Aorta (tissue), 5 donors: Measurements from ENCODE around the gene DCC. TPM values are rescaled to one million over a fixed set of nuclear protein-coding genes. Genes with fewer than 3 reads are reported as not detected.

ENCODE experiments used
- ATAC-seq: fragments of 200-7000 bp; cut with Tn5 transposase; one replicate; pipeline ENCODE4 v1.9.1; 2022; ENCODE audit warnings: moderate library complexity; ENCODE audit not compliant: low FRiP score
- DNase-seq, 2 donors: peaks; one replicate each; pipeline ENCODE4 v3.0.0-alpha.2; 2020
- H3K27ac ChIP-seq, 2 donors: one replicate each; pipeline ENCODE4 v1.5.1; 2013; ENCODE audit warnings: low read length in 2 of 2, mild to moderate bottlenecking in 2 of 2, moderate library complexity in 2 of 2, control low read depth in 1 of 2, inconsistent platforms in 1 of 2, low read depth in 1 of 2
- H3K27me3 ChIP-seq, 2 donors: one replicate each; pipeline ENCODE4 v1.6.1; 2013; ENCODE audit warnings: control low read depth in 1 of 2, low read length in 1 of 2, mild to moderate bottlenecking in 1 of 2, moderate library complexity in 1 of 2; ENCODE audit not compliant: insufficient read depth in 2 of 2, control insufficient read depth in 1 of 2
- H3K36me3 ChIP-seq, 2 donors: one replicate each; pipeline ENCODE4 v1.6.1; 2013; ENCODE audit warnings: control low read depth in 1 of 2, low read length in 1 of 2, mild to moderate bottlenecking in 1 of 2; ENCODE audit not compliant: insufficient read depth in 2 of 2, control insufficient read depth in 1 of 2
- H3K4me1 ChIP-seq, 2 donors: one replicate each; pipeline ENCODE4 v1.6.1; 2013; ENCODE audit warnings: low read length in 2 of 2, control low read depth in 1 of 2, mild to moderate bottlenecking in 1 of 2, moderate library complexity in 1 of 2; ENCODE audit not compliant: insufficient read depth in 2 of 2, control insufficient read depth in 1 of 2
- H3K4me3 ChIP-seq, 2 donors: one replicate each; pipeline ENCODE4 v1.5.1; 2013; ENCODE audit warnings: low read length in 2 of 2, control low read depth in 1 of 2, mild to moderate bottlenecking in 1 of 2
- H3K9me3 ChIP-seq: one replicate; pipeline ENCODE4 v1.6.1; 2013; ENCODE audit warnings: mild to moderate bottlenecking, low read length; ENCODE audit not compliant: control insufficient read depth
- WGBS, 2 donors: extraction: QIAGEN DNeasy Blood & Tissue Kit; methylation state at CpG; one replicate each; pipeline ENCODE4 v1.1.7; 2013; 5-methylcytosine and 5-hydroxymethylcytosine counted together
- intact Hi-C, 2 donors: fragments of 100-400 bp; cut with DNase I; formaldehyde crosslinking; loops; one replicate each; pipeline versions ENCODE4 v1.14.2 to v1.15.0; 2022
- polyA plus RNA-seq, 2 donors: library from polyadenylated mRNA; stranded (reverse); fragments of 200-250 nt; gene quantifications; one replicate each; pipeline ENCODE4 v1.2.3, GENCODE V29; 2013
- total RNA-seq, 2 donors: library from RNA; stranded (reverse); fragmentation: NEBNext Ultra II Directional; extraction: Animal tissue kit (Norgen Biotek cat#: 25700); gene quantifications; one replicate each; pipeline ENCODE4 v1.2.1, GENCODE V29; 2021
- donor health status: healthy with polysubstance abuse.
- donor health status: Bipolar disorder and iron deficiency.
- donor health status: DM: no; HTN: no; CAD: no.
- donor health status: DM: no; HTN: no; CAD: no.
- donor health status: DM: yes; HTN: yes; CAD: no.

DCC gene
- total and polyA plus RNA-seq, 4 donors = 0.78 TPM; not detected in 3

DNA sequence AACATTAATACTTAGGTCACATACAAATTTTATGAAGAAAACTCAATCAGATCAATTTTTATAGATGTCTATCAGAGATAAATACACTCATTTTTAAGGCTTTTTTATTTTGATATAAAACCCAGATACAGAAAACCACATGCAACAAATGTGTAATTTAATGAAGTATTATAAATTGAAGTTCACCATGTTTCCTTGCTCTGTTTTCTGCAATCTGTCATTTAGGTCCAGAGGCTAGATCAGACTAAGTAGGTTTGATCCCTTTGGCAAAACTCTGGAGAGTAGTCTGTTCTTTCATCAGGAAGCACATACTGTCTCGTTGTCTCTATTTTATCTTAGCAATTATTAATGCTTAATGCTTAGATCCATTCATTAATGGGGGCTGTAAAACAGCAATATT lies 1042.9 kb downstream of the DCC start:
- H3K36me3 ChIP-seq = no peaks in the 10 kb centered on the region
- H3K27ac ChIP-seq = no peak overlapping the region
- 61 to 62% methylated on average over 1 of the region's 1 CpG for WGBS, 2 donors
- intact Hi-C loops = no loop called here
- no peaks in the 10 kb centered on the region for H3K9me3 ChIP-seq
- no peak overlapping the region for H3K4me3 ChIP-seq
- no peak for DNase-seq
- H3K27me3 ChIP-seq = no peaks in the 10 kb centered on the region
- ATAC-seq = no peak
- peaks cover 0 to 2% of the 10 kb centered on the region in 2 donors for H3K4me1 ChIP-seq

DNA sequence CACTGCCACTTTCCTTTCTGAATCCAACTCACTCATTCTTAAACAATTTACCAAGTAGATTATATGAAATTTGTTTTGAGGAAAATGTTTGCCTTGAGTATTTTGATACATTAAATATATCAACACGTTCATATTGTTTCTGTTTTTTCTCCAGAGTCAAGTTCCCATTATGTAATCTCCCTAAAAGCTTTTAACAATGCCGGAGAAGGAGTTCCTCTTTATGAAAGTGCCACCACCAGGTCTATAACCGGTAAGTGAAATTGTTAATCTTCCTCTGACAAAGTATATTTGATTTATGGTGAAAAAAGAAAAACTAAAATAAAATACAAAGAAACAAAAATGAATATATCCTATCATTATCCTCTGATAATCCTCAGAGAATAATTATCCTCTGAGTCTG lies 1045.9 kb downstream of the DCC start:
- Histone ChIP-seq H3K9me3 (no peaks in the 10 kb centered on the region), H3K27me3 (no peaks in the 10 kb centered on the region), H3K4me3 (no peak overlapping the region), H3K4me1 (peaks cover 0 to 2% of the 10 kb centered on the region in 2 donors), H3K27ac (no peak overlapping the region), H3K36me3 (no peaks in the 10 kb centered on the region)
- ATAC-seq (no peak), DNase-seq (no peak)
- intact Hi-C loops = no loop called here
- WGBS, 2 donors = 54 to 61% methylated on average over 3 of the region's 3 CpGs

DNA sequence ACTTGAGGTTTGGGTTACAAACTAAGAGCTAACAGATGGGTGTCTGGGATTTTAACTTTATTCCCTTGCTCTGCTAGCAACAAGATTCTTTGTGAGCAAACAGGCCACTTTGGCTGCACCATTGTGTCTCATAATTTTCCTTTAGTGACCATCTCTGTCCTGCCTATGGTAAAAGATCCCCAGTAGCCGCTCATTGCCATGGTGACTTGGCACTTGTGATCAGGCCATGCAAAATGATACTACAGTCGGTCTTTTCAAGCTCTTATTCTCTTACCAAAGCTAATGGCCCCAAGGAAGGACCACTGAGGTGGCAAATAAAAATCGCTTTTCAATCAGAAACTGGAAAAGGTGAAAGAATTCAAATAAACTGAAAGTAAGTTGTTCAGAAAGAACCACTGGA lies 1047.6 kb downstream of the DCC start:
- intact Hi-C loops = no loop called here
- no peaks in the 10 kb centered on the region for H3K27me3 ChIP-seq
- no peaks in the 10 kb centered on the region for H3K9me3 ChIP-seq
- no peak for DNase-seq
- no peak for ATAC-seq
- peaks cover 0 to 2% of the 10 kb centered on the region in 2 donors for H3K4me1 ChIP-seq
- no peak overlapping the region for H3K4me3 ChIP-seq
- 53 to 74% methylated on average over 3 of the region's 3 CpGs for WGBS, 2 donors
- no peaks in the 10 kb centered on the region for H3K36me3 ChIP-seq
- no peak overlapping the region for H3K27ac ChIP-seq

DNA sequence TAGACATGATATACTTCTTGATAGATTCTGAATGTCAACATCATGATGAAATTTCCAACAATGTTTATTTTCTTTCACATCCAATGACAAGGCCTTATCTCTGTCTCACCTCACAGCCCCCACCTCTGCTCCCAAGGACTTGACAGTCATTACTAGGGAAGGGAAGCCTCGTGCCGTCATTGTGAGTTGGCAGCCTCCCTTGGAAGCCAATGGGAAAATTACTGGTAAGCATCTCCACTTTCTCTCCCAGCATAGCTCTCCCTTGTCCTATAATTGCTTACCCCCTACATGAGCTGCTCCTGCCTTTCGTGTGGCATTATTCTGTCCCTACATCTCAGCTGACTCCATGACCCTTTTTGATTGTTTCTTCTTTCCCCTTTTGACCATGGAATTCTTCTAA lies 1062.7 kb downstream of the DCC start:
- Histone ChIP-seq H3K4me3 (no peak overlapping the region), H3K9me3 (no peaks in the 10 kb centered on the region), H3K36me3 (no peaks in the 10 kb centered on the region), H3K27ac (no peak overlapping the region), H3K4me1 (no peaks in the 10 kb centered on the region), H3K27me3 (no peaks in the 10 kb centered on the region)
- 70 to 78% methylated on average over 3 of the region's 3 CpGs for WGBS, 2 donors
- DNase-seq (no peak), ATAC-seq (no peak)
- intact Hi-C loops = no loop called here

DNA sequence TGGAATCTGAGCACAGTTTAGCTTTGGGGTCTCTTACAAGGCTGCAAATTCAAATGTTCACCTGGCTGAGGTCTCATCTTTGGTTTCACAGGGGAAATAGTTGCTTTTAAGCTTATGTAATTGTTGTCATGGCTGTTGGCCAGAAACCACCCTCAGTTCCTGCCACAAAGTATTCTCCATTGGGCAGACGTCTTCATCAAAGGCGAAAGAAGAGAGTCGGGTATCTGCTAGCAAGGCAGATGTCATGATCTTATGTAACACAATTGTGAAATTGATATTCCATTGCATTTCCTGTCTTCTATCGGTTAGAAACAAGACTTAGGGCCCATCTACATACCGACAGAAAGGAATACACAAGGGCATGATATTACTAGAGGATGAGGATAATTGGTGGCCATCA lies 1068.3 kb downstream of the DCC start:
- DNase-seq (no peak), ATAC-seq (no peak)
- no peaks in the 10 kb centered on the region for H3K36me3 ChIP-seq
- no peaks in the 10 kb centered on the region for H3K4me1 ChIP-seq
- H3K9me3 ChIP-seq = no peaks in the 10 kb centered on the region
- no peak overlapping the region for H3K27ac ChIP-seq
- no peak overlapping the region for H3K4me3 ChIP-seq
- intact Hi-C loops = no loop called here
- no peaks in the 10 kb centered on the region for H3K27me3 ChIP-seq
- 83 to 88% methylated on average over 5 of the region's 5 CpGs for WGBS, 2 donors

DNA sequence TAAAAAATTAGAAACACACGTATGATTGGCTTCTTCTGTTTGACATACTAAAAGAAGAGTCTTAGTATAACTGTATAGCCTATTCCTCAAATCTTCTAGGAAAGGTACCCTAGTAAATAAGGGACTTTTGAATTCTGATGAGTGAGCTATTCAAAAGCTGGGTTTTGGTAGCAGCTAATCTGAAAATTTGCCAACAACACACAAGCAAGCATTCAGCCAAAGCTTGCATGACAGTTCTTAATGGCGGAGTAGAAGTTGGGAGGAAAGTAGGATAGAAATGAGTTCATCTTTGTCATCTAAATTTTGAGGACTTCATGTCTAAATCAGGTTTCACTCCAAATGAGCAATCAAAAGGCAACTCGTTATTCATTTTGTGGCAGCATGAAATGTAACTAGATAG lies 1071.5 kb downstream of the DCC start:
- no peak for ATAC-seq
- H3K27me3 ChIP-seq = no peaks in the 10 kb centered on the region
- no peaks in the 10 kb centered on the region for H3K4me1 ChIP-seq
- WGBS, 2 donors = 62 to 69% methylated on average over 3 of the region's 3 CpGs
- H3K27ac ChIP-seq = no peak overlapping the region
- no peaks in the 10 kb centered on the region for H3K9me3 ChIP-seq
- H3K36me3 ChIP-seq = no peaks in the 10 kb centered on the region
- intact Hi-C loops = no loop called here
- no peak for DNase-seq
- H3K4me3 ChIP-seq = no peak overlapping the region

DNA sequence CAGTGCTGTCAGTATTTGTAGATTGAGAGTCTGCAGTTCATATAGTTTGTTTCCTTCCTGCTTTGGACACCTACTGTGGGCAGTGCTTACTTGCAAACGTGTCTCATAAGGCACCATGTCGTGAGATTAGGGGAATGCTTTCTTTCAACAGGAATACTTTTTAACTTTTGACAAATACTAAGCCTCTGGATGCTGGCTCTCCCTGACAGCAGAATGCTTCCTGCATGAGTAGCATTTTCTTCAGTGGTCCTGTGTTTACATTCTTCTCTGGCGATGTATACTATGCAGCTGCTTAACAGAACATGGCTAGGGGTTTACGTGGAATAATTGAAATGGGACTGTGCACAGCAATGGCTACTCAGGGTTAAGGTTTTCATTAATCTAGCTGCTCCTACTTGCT lies 1077.0 kb downstream of the DCC start:
- ATAC-seq (no peak), DNase-seq (no peak)
- no peaks in the 10 kb centered on the region for H3K4me1 ChIP-seq
- no peaks in the 10 kb centered on the region for H3K36me3 ChIP-seq
- WGBS, 2 donors = 2 to 3% methylated on average over 4 of the region's 4 CpGs
- H3K4me3 ChIP-seq = no peak overlapping the region
- intact Hi-C loops = no loop called here
- H3K27me3 ChIP-seq = no peaks in the 10 kb centered on the region
- no peak overlapping the region for H3K27ac ChIP-seq
- peaks cover 2% of the 10 kb centered on the region for H3K9me3 ChIP-seq

DNA sequence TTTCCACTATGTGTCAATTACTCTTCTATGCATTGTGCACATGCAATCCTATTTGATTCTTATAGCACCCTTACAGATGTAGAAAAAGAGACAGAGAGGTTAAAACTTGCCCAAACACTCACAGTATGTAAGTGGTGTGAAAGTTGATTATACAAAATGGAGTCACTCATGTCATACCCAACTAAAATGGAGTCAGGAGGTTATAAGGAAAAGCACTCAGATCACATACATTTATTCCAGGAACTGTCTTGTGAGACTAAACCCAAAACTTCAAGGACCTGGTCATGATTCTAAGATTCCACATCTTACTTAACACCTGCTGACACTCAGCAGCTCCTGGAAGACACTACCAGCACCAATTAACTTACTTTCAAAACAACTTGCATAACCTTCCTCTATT lies 1081.9 kb downstream of the DCC start:
- peaks cover 2% of the 10 kb centered on the region for H3K9me3 ChIP-seq
- H3K36me3 ChIP-seq = no peaks in the 10 kb centered on the region
- no peak overlapping the region for H3K27ac ChIP-seq
- intact Hi-C loops = no loop called here
- H3K4me1 ChIP-seq = no peaks in the 10 kb centered on the region
- H3K4me3 ChIP-seq = no peak overlapping the region
- DNase-seq (no peak), ATAC-seq (no peak)
- H3K27me3 ChIP-seq = no peaks in the 10 kb centered on the region

DNA sequence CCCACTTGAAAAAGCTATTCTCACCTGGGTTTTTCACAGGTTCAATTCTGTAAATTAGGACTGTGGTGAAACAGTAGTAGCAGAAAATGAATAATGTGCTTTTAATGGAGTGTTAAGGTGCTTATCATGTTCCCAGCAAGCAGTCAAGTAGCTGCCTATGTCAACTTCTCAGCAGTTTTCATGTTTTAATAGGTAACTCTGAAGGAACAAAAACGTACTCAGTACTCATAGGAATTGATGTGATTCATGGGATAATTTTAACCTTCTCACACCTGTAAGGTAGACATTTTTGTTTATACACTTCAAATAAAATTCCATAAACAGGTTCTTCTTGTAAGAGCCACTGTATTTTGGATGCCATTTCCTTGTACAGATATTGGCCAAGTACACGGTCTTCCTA lies 1082.9 kb downstream of the DCC start:
- Histone ChIP-seq H3K27ac (no peak overlapping the region), H3K27me3 (no peaks in the 10 kb centered on the region), H3K36me3 (no peaks in the 10 kb centered on the region), H3K4me1 (no peaks in the 10 kb centered on the region), H3K9me3 (no peaks in the 10 kb centered on the region), H3K4me3 (no peak overlapping the region)
- intact Hi-C loops = no loop called here
- DNase-seq (no peak), ATAC-seq (no peak)
- WGBS, 2 donors = 41 to 49% methylated on average over 2 of the region's 2 CpGs
